RPMI8226 (cell line): ENCODE data around the gene HS3ST3B1.

Experiments
- DNase-seq: peaks from one replicate; pipeline ENCODE4 v3.0.0-alpha.2; 2015

HS3ST3B1 gene

DNA sequence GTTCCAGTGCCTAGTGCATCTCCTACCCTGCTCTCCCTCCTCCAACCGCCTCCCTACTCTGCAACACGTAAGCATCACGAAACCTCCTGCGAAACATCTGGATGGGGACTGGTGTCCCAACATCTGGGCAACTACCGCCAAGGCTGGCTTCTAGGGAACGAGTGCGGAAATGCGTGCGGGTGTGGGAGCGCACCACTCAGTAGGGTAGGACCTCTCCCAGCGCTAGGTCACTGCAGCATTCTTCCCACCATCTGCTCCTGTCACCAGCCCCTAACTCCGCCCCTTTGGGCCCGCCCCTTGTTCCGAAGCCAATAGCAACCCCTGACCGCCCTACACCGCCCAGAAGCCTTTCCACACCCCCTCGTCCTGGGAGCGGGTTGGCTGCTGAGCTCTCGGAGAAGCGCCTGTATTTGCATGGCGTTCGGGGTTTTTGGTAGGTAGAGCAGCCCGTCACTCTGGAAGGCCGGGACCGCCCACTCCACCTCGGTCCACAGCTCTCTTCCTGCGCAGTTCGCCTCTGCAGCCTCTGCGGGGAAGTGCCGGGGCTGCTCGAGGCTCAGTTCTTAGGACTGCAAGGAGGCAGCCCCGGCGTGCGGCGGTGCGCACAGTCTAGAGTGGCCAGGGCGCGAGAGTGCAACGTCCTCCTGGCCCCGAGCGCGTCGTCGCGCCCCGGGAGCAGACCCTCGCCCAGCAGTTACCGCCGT lies at the start of gene HS3ST3B1:
Gene HS3ST3B1, plus strand, starts transcription at position 507 of the 704 bp plus-strand sequence. CDS start 438 bp downstream, outside the sequence.
- peak; percentile 75 for DNase-seq

DNA sequence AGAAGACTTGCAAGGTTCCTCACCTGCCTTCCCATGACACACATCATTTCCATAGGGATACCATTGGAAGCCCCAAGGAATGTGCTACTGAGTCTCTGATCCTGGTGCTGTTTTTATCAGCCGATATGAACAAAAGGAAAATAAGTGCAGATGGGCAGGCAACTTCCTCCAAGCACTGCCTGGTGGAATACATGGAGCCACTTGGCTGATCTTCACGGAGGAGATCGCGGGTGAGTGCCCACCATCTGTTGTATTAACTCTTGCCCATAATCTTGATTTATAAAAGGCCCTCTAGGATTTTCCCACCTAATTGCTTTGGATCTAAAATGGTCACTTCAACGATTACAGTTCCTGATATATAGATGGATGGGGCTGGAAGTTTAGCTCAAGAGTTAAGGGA lies 39.5 kb upstream of the HS3ST3B1 start:
- DNase-seq = no peak

DNA sequence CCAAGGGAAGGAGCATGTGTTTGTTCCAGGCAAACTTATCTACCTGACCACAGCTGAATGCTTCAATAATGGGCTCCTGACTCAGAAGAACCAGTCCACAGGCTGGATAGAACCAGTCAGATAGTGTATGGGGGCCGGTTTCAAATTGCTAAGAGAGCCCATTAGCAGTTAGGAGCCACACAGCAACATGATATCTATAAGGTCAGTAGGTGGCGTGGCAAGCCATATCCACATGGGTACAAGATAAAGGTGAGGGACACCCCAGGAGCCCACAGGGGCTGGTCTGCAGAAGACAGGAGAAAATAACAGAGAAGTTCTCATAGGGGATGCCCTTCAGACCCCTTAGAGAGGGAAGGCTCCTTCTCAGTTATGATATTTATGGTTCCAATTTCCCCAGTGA lies 32.6 kb upstream of the HS3ST3B1 start:
- DNase-seq = no peak

DNA sequence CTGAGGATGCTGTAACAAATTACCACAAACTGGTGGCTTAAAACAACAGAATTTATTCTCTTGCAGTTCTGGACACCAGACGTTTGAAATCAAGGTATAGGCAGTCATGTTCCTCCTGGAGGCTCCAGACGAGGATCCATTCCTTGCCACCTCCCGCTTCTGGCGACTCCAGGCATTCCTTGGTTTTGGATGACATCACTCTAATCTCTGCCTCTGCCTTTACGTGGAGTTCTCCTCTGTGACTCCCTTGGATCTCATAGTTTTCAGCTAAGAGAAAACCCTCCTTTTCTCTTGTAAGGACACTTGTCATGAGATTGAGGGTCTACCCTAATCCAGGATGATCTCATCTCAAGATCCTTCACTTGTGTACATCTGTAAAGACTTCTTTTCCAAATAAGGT lies 31.4 kb upstream of the HS3ST3B1 start:
- no peak for DNase-seq

DNA sequence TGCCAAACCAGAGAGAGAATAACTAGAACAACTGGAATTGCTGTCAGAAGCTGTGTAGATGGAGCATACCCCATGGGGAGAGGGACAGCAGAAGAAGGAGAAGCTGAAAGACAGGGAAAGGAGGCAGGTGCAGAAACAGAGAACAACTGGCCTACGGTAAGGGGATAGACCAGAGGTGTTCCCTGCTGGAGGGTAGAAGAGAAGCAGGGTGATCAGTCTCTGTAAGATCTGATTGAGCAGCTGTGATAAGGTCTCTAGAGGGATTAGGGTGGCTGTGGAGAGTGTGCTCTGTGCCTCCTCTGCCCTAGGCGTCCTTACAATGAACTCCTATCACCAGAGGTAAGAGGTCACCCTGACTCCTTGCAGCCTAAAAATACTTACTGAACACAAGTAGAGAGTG lies 30.4 kb upstream of the HS3ST3B1 start:
- DNase-seq = no peak

DNA sequence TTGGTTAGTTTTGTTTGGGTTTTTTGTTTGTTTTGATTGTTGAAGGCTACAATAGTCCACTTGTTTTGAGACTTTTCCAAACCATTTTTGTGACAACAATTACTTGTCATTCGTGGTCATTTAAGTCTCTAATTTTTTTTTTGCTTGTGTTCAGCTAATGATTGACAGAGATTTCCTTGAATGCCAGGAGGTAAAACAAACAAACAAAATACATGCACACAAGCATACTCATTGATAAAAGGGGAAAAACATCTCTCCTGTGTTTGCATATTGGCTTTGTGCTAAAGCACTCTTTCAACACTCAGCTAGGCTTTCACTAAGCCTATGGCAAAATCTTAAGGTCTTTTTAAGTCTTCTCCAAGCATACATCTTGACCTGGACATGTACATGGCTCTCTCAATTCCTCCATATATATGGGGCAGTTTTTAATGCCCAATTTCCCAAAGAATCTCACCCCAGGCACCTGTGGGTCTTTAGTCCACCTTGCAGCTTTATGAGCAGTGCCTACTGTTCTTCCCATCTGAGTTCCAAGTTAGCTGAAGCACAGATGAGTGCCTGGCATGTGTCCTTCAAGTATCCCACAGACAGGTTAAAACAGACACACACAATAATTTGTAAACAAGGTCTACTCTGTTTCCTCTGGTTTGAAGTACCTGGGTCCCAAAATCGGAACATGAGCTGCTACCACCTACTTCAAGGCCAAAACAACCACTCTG lies 24.2 kb upstream of the HS3ST3B1 start:
- no peak for DNase-seq

DNA sequence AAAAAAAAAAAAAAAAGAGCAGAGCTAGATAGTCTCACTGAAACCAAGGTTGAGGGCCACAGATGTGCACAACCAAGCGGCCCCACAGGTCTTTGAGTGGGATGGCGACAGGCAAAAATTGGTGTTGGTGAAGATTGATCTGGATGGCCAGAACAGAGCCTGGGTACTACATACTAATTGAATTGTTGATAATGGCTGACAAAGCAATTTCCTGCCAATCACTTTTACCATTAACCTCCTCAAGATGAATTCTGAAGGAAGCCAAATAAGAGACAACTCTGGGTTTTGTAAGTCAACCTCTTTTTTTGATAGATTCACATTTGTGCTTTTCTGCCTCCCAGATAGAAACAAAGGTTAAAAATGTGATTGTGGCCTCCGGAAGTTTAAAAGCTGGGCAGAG lies 19.4 kb upstream of the HS3ST3B1 start:
- DNase-seq = no peak

DNA sequence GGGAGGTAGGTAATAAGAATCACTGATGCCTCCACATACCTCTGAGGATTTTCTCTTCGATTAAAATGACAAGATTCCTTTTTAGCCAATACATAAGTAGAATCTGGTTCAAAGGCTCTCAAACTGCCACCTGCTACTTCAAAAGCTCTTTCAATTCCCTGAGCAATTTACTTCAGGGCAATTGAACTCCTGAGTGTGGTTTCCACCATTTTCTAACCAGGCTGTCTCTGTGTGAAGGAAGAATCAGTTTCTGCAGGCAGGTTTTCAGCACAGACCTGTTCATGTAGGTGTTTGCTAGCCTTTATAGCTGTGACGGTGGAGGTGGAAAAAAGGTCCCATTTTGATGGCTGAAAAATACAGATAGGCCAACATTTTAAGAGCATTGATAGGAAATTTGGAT lies 18.2 kb upstream of the HS3ST3B1 start:
- no peak for DNase-seq

DNA sequence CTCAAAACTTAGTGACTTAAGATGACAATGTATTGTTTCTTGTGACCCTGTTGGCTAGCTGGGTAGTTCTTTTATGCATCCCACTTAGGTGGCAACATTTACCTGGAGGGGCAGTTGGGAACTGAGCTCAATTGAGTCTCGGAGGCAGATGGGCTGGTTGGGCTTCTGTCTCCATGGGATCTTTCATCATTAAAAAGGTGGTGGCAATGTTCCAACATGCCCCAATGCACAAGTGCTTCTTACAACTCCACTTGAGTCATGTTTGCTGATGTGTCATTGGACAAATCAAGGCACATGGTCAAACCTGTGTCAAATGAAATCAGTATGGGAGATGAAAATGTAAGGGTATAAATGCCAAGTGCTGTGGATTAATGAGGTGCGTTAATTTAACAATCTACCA lies 11.7 kb upstream of the HS3ST3B1 start:
- DNase-seq = no peak

DNA sequence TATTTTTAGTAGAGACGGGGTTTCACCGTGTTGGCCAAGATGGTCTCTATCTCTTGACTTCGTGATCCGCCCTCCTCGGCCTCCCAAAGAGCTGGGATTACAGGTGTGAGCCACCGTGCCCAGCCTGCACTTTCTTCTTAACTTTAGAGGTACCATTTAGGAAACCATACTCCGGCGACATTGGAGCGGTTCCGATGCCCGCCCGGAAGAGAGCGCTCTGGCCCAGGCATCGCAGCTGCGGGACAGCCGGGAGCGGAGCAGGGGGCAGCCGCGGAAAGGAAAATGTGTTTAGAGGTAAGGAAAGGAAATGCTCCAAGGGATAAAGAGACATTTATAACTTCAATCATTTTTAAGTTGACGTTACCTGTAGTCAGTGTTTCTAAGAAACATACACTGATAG lies 6.0 kb upstream of the HS3ST3B1 start:
- DNase-seq = no peak

DNA sequence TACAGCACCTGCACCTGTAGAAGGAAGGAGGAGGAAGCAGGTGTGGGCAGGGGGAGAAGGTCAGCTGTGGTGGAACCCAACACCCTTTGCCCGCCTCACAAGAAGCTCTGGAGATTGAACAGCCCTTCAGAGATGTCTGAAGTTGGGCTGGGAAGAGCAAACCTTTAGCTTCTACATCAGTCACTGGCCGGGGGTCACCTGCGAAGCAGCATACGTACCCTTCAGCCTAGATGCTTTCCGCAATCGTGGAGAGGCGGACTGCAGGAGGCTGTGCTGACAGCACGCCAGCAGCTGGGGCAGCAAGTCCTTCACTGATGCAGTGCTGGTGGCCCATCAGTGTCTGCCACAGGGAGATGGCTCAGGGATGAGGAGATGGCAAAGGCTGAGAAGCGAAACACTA lies 5.2 kb upstream of the HS3ST3B1 start:
- DNase-seq = no peak

DNA sequence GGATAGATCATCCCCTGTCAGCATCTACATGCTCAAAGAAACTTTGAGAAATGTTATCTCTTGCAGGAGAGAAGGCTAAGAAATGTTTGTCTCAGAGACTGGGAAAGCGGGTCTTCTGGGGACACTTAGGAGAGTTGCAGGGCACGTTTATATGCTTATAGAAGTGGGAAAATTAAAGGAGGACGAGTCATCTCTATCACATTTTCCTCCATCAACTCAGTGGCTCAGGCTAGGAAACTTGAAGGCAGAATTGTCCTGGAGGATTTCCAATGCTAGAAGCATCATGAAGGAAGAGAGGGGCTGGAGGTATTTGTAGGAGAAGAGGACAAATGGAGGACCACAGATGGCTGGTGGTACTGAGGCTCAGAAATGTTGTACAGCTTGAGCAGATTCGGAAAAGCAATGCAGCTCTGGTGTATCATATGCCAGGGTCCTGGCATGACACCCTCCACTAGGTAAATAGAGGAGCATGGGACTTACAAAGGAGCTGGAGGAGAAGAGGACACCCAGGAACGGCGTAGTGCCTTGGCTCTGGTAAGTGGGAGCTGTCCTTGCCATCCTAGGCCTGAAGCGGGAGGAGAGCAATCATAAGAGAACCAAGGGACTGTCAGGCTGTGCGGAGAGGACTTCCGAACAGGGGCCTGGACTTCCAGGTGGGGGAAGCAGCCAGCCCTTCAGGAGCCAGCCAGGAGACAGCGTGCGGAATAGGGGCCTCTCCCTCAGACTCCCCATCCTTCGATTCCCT lies 4.5 kb upstream of the HS3ST3B1 start:
- DNase-seq = no peak

DNA sequence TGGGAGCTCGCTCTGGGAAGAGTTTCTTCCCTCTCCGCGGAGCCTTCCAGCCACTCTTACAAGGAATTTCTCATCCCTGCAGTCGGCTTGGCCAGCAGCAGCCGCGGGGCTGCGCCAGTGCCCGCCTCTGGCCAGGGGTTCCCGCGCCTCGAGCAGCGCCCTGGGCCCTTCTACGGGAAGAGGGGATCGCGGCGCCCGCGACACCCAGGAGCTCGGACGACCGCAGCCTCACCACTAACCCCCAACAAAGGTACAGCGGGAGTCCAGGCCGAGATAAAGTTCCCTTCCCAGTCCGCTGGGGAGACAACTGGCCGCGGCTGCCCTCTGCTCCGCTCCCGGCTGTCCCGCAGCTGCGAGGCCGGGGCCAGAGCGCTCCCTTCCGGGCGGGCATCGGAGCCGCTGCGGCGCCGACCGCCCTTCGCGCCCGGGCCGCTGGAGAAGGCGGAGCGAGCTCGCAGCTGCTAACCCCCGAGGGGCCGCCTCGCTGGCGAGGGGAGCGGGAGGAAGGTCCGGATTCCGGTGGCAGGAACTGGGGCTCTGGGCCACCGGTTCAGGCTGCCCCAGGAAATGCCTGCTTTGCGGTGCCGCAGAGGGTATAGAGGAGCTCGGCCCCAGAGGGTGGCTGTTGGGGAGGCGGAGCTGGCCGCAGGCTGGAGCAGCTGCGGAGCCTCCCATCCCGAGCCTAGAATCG lies 3.6 kb upstream of the HS3ST3B1 start:
- DNase-seq = no peak

DNA sequence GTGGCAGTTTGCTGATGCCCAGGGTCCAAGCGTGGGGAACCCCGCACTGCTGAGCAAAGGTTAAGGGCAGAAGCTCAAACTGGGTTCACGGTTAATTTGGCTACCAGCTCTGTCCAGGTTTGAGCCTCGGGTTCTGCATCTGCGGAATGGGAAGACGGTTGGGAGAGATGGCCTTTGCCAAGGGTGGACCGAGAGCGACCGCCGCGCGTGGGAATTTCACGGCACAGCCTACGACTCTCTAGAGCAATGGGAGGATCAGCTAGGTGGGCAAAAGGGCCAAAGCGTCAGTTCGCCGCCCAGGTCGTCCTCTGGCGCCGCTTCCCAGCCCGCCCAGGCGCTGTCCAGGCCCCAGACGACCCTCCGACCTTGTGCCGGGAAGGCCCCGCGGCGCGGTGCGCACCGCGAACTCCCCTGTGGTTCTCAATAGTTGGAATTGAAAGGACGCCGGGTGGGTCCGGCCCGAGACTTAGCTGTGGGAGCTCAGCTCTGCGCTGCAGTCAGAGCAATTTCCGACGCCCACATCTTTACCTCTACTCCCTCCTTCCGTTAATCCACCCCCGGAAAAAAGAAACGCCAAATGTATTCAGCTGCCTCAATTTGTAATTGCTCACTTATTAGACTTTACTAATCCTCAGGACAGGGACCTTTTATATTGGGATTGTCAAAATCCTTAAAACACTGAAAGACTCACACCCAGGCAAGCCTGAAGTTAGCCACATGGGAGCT lies 2.5 kb upstream of the HS3ST3B1 start:
- no peak for DNase-seq

DNA sequence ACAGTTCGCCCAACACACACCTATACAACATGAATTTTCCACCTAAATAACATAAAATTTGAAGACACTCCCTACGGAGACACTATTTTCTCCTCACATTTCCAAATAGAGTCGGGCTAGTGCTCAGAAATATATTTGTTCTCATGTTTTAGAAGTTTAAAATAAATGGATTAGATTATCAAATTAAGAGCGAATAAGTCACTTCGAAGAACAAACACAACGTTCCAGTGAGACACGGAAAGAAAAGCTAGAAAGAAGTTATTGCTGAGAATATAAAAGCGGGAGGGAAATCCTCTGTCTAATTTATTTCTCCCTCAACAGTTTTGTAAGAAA lies 2.0 kb upstream of the HS3ST3B1 start:
- no peak for DNase-seq

DNA sequence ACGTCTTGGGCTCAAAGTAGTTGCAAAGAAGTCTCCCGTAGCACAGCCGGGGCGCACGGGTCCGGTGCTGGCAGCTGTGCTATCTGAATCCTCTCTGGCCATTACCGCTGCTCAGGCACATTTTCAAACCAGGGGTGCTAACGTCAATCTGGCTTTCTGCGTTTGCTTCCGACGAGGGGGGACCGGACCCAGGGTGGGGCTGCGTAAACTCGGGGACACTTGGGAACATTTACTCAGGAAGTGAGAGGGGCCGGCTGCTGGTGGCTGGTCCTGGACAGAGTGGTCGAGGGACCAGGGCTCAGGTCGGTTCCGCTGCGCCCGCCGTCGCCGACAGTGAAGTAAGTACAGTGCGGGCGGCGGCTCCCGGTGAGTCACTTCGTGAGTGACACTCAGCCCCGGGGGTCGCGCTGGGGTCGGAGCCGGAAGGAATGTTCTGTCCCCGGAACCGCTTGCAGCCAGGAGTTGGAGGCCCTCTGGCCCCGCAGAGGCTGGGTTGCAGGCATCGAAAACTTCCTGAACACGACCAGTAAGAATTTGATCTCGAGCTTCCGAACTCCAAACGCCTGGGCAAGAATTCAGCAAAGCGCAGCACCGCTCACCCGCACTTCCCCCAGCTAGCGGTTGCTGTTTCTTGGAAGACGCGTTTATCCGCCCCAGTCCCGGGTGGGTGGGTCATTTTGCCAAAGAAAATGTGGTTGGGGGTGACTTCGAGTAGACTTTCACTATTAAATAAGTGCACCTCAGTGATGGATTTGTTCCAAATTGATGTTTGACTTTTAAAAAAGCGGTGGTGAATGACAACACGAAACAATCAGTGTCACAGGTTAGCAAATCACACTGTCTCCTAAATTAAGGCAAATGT lies 1.4 kb upstream of the HS3ST3B1 start:
- DNase-seq = no peak

DNA sequence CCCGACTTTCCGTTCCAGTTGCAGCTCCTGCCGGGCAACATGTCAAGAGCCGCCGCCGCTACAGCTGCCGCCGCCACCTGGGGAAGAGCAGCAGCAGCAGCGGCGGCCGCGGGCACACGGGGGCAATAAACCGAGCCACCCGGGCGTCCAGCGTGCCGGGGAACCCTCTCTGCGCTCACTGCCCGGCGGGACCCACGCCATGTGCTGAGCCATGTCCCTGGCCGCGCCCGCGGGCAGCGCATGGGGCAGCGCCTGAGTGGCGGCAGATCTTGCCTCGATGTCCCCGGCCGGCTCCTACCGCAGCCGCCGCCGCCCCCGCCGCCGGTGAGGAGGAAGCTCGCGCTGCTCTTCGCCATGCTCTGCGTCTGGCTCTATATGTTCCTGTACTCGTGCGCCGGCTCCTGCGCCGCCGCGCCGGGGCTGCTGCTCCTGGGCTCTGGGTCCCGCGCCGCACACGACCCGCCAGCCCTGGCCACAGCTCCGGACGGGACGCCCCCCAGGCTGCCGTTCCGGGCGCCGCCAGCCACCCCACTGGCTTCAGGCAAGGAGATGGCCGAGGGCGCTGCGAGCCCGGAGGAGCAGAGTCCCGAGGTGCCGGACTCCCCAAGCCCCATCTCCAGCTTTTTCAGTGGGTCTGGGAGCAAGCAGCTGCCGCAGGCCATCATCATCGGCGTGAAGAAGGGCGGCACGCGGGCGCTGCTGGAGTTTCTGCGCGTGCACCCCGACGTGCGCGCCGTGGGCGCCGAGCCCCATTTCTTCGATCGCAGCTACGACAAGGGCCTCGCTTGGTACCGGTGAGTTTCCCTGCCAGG lies 604 bp downstream of the HS3ST3B1 start:
- DNase-seq = no peak

DNA sequence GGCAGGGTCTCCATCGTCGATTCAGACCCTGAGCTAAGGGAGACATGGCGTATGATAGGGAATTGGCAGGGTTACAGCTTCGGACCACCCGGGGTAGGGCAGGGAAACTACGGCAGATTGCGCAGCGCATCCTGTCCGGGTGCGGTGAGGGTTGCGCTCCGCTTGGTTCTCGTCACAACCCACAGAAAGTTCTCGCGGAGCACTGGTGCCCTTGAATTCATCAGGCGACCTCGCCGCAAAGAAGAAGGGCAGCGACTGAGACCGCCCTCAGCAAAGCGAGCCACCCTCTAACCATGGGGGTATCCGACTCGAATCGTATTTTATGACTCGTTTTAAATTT lies 1.2 kb downstream of the HS3ST3B1 start:
- DNase-seq = no peak

DNA sequence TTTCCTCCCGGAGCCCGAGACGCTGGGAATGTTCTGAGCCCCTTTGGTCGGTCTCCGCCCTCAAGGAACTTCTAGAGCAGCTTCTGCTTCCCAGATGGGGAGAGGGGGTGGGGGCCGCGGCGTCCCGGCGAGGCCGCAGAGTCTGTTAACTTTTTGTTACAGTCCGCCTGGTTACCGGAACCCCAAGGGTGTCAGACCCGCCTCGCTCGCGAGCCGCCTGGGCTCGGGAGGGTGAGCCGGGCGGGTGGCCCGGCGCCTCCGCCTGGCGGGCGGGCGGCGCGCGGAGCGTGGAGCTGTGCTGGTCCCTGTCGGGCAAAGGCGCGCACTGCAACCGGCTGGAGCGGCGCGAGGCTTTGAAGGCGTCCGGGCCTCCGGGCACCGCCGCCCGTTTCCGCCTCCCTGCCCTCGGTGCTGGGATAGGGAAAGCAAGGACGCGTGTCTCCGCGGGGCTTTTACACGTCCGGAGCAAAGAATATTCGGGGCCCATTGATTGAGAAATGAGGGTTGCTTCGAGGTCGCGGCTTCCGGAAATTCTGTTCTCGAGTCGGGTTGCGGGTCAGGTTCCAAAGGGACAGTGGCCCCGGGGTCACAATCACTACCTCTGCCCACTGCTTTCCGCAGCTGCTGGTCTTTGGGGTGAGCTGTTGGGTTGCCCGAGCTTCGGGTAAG lies 1.7 kb downstream of the HS3ST3B1 start:
- peak; percentile 68 for DNase-seq
